Measurements from ENCODE around the gene GLG1.

DNA sequence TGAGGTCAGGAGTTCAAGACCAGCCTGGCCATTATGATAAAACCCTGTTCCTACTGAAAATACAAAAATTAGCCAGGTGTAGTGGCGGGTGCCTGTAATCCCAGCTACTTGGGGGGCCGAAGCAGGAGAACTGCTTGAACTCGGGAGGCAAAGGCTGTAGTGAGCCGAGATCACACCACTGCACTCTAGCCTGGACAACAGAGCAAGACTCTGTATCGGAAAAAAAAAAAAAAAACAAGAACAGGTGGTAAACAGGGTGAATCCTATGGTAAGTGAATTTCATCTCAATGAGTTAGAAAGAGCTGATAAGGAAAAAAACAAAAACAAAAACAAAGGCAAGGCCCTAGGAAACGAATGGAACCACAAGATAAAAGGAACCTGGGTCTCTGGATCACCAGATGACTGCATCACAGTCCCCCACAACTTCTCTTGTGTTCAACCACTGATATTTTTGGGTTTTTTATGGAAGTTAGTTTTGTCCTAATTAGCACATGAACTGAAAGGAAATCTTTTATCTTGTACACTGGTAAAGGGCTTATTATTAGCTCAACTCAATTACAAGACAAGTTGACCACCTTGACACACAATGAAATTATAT, 21.0 kb downstream of the GLG1 start:
- no peak for TF ChIP-seq RAD21 (IDR thresholded peaks at IDR 0.05; ENCODE audit: low read depth)
- TF ChIP-seq, protein P1, sequence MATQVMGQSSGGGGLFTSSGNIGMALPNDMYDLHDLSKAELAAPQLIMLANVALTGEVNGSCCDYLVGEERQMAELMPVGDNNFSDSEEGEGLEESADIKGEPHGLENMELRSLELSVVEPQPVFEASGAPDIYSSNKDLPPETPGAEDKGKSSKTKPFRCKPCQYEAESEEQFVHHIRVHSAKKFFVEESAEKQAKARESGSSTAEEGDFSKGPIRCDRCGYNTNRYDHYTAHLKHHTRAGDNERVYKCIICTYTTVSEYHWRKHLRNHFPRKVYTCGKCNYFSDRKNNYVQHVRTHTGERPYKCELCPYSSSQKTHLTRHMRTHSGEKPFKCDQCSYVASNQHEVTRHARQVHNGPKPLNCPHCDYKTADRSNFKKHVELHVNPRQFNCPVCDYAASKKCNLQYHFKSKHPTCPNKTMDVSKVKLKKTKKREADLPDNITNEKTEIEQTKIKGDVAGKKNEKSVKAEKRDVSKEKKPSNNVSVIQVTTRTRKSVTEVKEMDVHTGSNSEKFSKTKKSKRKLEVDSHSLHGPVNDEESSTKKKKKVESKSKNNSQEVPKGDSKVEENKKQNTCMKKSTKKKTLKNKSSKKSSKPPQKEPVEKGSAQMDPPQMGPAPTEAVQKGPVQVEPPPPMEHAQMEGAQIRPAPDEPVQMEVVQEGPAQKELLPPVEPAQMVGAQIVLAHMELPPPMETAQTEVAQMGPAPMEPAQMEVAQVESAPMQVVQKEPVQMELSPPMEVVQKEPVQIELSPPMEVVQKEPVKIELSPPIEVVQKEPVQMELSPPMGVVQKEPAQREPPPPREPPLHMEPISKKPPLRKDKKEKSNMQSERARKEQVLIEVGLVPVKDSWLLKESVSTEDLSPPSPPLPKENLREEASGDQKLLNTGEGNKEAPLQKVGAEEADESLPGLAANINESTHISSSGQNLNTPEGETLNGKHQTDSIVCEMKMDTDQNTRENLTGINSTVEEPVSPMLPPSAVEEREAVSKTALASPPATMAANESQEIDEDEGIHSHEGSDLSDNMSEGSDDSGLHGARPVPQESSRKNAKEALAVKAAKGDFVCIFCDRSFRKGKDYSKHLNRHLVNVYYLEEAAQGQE (IDR thresholded peaks at IDR 0.05; ENCODE audit: low read depth) = no peak
- TF ChIP-seq, protein P2, sequence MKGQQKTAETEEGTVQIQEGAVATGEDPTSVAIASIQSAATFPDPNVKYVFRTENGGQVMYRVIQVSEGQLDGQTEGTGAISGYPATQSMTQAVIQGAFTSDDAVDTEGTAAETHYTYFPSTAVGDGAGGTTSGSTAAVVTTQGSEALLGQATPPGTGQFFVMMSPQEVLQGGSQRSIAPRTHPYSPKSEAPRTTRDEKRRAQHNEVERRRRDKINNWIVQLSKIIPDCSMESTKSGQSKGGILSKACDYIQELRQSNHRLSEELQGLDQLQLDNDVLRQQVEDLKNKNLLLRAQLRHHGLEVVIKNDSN (IDR thresholded peaks at IDR 0.05) = no peak
- TF ChIP-seq TAF1 (IDR thresholded peaks at IDR 0.05; ENCODE audit: low read depth) = no peak
- TF ChIP-seq EP300 (IDR thresholded peaks at IDR 0.05; ENCODE audit: borderline replicate concordance) = no peak
- TF ChIP-seq FOXM1 (IDR thresholded peaks at IDR 0.05; ENCODE audit: borderline replicate concordance, low read depth) = no peak
- TF ChIP-seq, protein P3, sequence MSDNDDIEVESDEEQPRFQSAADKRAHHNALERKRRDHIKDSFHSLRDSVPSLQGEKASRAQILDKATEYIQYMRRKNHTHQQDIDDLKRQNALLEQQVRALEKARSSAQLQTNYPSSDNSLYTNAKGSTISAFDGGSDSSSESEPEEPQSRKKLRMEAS (IDR thresholded peaks at IDR 0.05) = no peak
- no peak for TF ChIP-seq EGR1 (IDR thresholded peaks at IDR 0.05)
- TF ChIP-seq YY1 (IDR thresholded peaks at IDR 0.05; ENCODE audit: low read depth) = no peak
